Esophagus squamous epithelium (tissue), 4 donors: ENCODE measurements around the gene ELN.

Source experiments
- POLR2A ChIP-seq, 4 donors: fragments of 450-650 bp; IDR thresholded peaks; one replicate each; pipeline ENCODE4 v1.6.1; 2017; ENCODE audit warnings: antibody characterized with exemption in 4 of 4, mild to moderate bottlenecking in 4 of 4, moderate library complexity in 3 of 4
- TF ChIP-seq, protein P1 (sequence below), 6 experiments: fragments of 450-650 bp in 4 of 6; fragments of 200-600 bp in 2 of 6; sonication (generic) in 2 of 6; IDR thresholded peaks; one replicate each; pipeline ENCODE4 v1.5.1; 2016 to 2019; ENCODE audit warnings: antibody characterized with exemption in 6 of 6, mild to moderate bottlenecking in 4 of 6, moderate library complexity in 4 of 6

- TF ChIP-seq, protein P1, sequence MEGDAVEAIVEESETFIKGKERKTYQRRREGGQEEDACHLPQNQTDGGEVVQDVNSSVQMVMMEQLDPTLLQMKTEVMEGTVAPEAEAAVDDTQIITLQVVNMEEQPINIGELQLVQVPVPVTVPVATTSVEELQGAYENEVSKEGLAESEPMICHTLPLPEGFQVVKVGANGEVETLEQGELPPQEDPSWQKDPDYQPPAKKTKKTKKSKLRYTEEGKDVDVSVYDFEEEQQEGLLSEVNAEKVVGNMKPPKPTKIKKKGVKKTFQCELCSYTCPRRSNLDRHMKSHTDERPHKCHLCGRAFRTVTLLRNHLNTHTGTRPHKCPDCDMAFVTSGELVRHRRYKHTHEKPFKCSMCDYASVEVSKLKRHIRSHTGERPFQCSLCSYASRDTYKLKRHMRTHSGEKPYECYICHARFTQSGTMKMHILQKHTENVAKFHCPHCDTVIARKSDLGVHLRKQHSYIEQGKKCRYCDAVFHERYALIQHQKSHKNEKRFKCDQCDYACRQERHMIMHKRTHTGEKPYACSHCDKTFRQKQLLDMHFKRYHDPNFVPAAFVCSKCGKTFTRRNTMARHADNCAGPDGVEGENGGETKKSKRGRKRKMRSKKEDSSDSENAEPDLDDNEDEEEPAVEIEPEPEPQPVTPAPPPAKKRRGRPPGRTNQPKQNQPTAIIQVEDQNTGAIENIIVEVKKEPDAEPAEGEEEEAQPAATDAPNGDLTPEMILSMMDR (IDR thresholded peaks at IDR 0.05) = no peak
- no peak for TF ChIP-seq POLR2A (IDR thresholded peaks at IDR 0.05)
Observed at GRCh38 chr7:74006032-74006431, 21.9 kb upstream of the ELN start.
